ENCODE measurements around the gene TRIM29.

Gene TRIM29

GRCh38 chr11:120135838-120136237, 2.1 kb downstream of the TRIM29 start:
- no peak for DNase-seq

DNA sequence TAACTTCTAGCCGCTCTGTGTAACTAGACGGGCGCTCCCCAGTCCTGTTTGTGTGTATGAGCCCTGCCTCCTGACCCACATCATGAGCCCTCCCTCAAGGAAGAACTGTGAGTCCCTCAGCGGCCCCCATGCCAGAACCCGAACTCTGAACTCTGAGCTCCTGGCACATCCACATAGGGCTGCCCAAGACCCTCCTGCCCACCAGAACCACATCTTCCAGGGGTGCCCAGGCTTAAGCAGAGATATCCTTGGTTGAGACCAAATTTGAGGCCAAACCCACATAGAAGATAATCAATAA, 3.0 kb downstream of the TRIM29 start:
- no peak for DNase-seq

DNA sequence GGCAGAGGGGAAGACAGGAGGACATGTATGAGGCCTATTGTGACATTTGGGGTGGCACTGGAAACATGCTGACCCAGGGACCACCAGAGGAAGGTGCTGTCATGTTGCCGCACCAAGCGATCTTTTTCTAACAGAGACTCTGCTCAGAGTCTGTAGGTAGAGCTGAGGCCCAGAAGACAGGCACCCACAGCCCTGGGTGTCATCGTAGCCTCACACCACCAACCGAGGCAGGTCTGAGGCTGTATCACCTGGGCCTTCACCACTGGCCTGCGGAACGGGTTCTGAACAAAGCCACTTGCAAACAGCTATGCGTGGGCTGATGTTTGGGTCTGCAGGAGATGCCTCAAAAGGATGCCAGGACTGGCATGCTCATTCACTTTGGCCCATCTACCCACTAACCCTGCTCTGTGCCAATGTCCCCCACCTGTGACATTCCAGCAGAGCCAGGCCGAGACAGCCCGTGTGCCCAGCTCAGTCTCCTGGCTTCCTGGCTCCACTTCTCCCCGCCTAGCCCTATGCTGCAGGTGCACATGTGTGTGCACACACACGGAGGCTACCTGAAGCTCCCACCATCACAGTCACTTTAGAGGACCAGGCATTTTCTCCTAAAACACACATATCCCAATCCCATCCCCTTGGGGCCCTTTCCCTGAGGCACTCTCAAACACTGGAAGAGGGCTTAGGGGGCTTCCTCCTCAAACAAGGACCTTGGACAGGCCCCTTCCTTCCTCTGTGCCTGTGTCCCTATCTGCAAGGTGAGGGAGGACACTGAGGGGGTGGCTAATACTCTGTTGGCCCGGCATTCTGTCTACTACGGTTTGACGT, 3.6 kb downstream of the TRIM29 start:
- DNase-seq, result no peak

DNA sequence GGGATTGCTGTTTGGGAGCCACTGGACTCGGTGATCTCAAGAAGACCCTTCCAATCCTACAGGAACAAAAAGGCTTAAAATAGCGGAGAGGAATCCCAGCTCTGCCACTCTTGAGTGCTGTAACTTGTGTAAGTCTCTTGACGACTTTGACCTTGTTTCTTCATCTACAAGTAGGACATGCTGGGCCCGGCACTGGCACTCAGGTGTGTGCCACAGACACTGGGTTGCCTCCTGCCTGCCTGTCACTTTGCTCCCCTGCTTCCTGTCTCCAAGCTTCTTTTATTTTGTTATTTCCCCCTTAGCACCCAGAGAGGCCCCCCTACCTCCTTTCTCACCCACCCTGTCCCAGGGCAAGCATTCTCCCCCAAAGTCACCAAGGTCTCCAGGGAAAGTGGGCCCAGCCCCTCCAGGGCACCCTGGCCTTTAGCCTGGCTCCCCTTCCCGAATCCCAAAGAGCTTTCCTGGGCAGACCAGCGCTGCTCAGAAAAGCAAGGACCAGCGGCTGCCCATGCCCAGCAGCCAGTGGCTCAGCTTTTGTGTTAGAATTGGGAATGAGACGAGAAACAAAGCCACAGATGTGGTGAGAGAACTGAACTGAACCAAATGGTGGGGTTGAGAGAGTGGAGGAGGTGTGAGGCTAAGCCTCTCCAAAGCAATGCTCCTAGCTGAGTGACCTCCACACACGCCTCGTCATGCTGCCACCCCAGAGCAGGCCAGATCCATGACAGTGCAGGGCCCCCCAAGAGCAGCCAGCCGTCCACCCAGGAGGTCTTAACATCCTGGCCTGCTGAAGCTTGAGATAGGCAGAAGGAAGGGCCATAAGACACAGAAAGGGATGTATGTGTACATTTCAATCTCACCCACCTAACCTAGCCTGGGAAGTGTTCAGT, 4.5 kb downstream of the TRIM29 start:
- DNase-seq, result no peak

GRCh38 chr11:120132645-120133185, 5.2 kb downstream of the TRIM29 start:
- no peak for DNase-seq

- no peak for DNase-seq
Observed at GRCh38 chr11:120131941-120132644, 5.8 kb downstream of the TRIM29 start.

- DNase-seq, result no peak
Observed at GRCh38 chr11:120130991-120131760, 6.7 kb downstream of the TRIM29 start.

GRCh38 chr11:120130176-120130980, 7.5 kb downstream of the TRIM29 start:
- DNase-seq, result no peak

GRCh38 chr11:120129570-120129969, 8.3 kb downstream of the TRIM29 start:
- no peak for DNase-seq

- DNase-seq, result no peak
Observed at GRCh38 chr11:120128392-120129119, 9.4 kb downstream of the TRIM29 start.

GRCh38 chr11:120127236-120127635, 10.7 kb downstream of the TRIM29 start:
- no peak for DNase-seq

DNA sequence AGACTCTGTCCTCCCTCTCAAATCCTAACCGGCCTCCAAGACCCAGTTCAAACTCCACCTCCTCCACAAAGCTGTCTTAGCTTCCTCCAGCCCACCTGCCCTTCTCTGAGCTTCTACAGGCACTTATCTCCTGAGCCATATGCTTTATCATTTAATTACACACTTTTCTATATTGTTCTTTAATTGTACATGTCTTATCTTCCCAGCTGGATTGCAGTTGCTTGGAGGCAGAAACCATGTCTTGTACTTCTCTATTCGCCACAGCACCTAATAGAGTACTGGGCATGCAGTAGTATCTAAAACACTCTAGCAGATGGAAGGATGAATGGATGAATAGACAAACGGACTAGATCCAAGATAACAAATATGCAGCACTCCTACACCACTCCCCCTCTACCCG, 11.3 kb downstream of the TRIM29 start:
- peak; percentile 31 for DNase-seq

GRCh38 chr11:120125509-120125908, 12.4 kb downstream of the TRIM29 start:
- no peak for DNase-seq

GRCh38 chr11:120125024-120125423, 12.9 kb downstream of the TRIM29 start:
- DNase-seq, result no peak

DNA sequence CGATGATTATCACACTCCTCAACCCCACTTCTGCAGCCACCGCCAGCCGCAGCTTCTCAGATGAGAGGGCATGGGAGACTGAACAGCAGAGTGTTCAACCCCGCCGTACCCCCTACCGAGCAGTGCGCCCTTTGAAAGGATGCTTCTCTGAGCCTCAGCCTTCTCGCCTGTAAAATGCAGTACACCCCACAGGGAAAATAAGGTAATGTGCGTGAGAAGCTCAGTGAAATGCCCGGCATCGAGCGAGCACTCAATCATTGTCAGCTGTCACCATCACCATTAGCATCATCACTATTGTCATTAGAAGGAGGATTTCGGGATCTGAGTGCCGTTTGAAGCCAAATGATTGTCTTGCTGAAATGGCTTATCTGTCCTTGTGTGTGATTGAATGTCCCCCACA, 13.6 kb downstream of the TRIM29 start:
- DNase-seq, result no peak

DNA sequence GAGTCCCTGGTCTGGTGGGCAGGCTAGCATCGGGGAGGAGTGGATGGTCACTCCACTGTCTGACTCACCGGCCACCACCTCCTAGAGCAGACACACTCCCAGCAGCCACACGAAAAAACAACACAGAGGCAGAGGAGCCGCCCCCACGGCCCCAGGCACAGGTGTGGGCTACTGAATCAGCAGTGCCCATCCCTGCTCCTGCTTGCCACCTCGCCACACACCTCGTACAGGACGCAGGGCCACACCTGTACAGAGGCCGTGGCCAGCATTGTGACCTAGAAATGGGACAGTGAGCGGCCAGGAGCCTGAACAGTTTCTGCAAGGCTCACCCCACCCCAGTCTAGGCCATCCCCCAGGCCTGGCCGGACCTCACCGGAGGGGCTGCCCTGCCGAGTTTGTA, 14.0 kb downstream of the TRIM29 start:
- no peak for DNase-seq

DNA sequence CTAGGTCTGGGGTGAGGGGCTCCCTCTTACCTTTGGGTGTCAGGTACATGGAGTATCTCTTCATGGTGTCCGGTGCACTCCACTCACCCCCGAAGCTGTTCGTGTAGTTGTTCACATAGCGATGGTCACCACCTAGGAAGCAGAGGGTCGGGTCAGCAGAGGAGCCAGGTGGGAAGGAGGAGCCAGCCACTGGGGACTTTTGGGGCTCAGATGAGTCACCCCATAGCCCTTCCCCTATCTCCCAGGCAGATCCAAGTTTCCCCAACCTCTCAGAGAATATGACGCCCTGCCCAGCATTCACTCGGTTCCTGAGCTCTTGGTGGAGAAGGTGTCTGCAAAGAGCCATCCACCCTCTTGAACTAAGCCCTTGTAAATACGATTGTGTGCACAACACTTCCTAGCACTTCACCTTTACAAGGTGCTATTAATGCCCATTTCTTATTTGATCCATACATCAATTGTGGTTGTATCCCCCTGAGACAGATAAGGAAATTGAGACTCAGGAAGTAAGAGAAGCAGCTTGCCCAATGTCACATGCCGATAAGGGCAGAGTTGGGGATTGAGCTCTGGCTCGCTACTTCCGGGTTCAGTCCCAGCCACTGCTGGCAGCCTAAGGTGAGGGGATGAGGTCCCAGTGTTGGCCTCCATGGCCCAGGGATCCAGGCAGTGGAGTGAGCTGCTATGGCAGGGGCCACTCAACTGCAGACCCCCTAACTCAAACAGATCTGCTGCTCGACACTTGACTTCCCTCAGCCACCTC, 14.8 kb downstream of the TRIM29 start:
- no peak for DNase-seq

DNA sequence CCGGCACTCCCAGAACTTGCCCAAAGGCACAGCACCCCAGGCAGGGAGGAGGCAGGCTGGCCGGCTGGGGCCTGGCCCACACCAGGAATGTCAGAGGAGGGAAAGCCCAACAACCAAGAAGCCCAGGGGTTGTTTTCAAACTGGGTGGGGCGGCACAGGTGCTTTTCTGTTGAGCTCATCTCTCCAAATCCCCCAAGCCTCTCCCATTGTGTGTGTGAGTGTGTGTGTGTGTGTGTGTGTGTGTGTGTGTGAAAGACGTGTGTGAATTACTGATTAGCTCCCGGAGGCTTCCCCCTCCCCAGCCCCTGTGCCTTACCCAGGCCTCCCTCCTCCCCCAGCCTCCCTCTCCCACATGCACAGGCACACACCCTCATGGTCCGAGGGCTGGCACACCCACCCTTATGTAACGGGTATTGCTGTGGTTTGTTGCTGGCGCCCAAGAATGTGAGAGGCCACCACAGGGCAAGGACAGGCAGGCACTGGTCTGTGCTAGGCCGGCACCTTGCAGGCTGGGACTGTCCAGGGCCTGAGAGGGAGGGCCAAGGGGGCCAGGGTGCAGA, 15.9 kb downstream of the TRIM29 start:
- DNase-seq, result no peak

DNA sequence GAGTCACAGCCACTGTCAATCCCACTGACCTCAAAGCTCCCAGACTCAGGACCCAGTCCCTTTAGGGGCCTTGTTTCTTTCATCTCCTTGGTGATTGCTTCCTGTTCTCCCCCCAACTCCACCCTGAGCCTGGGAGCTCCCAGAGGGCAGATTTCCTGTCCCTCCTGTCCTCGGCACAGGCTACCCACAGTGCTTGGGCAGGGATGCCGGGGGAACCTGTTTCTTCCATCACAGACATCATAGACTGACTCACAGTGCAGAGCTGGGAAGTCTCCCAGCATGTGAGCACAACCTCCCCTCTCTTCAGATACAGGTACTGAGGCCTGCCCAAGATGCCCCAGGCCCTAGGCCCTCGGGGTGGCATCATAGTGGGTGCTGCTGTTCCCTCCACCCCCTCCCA, 16.6 kb downstream of the TRIM29 start:
- no peak for DNase-seq

GRCh38 chr11:120120805-120121335, 17.0 kb downstream of the TRIM29 start:
- no peak for DNase-seq

All from NCI-H524 treated with DMSO at 0.1 percent for 48 hours (cell line).